CD4-positive, alpha-beta T cell treated with Interferon gamma for 1 hour (primary cell): Measurements from ENCODE around the gene SCARB1.

Experiments used
- DNase-seq: peaks from one replicate; pipeline ENCODE4 v3.0.0-alpha.2; 2020

The SCARB1 gene

GRCh38 chr12:124770728-124771127 is 92.9 kb downstream of the SCARB1 start:
- DNase-seq, result no peak

GRCh38 chr12:124769881-124770512 is 93.7 kb downstream of the SCARB1 start:
- DNase-seq, result no peak

- no peak for DNase-seq
Measured at GRCh38 chr12:124769163-124769530, 94.5 kb downstream of the SCARB1 start.

- no peak for DNase-seq
Measured at GRCh38 chr12:124768452-124769162, 95.1 kb downstream of the SCARB1 start.

GRCh38 chr12:124767066-124767821 is 96.4 kb downstream of the SCARB1 start:
- DNase-seq, result peak; percentile 72

- no peak for DNase-seq
Measured at GRCh38 chr12:124766727-124767065, 97.0 kb downstream of the SCARB1 start.

- DNase-seq, result no peak
Measured at GRCh38 chr12:124765581-124766489, 97.8 kb downstream of the SCARB1 start.

GRCh38 chr12:124764870-124765580 is 98.6 kb downstream of the SCARB1 start:
- DNase-seq, result no peak

- peak; percentile 27 for DNase-seq
Measured at GRCh38 chr12:124764451-124764850, 99.2 kb downstream of the SCARB1 start.

GRCh38 chr12:124763594-124763979 is 100.1 kb downstream of the SCARB1 start:
- no peak for DNase-seq

GRCh38 chr12:124762791-124763593 is 100.7 kb downstream of the SCARB1 start:
- no peak for DNase-seq

- DNase-seq, result no peak
Measured at GRCh38 chr12:124762384-124762783, 101.3 kb downstream of the SCARB1 start.

GRCh38 chr12:124761871-124762270 is 101.8 kb downstream of the SCARB1 start:
- no peak for DNase-seq

- DNase-seq, result no peak
Measured at GRCh38 chr12:124761056-124761455, 102.6 kb downstream of the SCARB1 start.

GRCh38 chr12:124760560-124760959 is 103.1 kb downstream of the SCARB1 start:
- DNase-seq, result no peak

- no peak for DNase-seq
Measured at GRCh38 chr12:124759841-124760503, 103.7 kb downstream of the SCARB1 start.

GRCh38 chr12:124758266-124759220 is 105.1 kb downstream of the SCARB1 start:
- no peak for DNase-seq

GRCh38 chr12:124757329-124757728 is 106.3 kb downstream of the SCARB1 start:
- no peak for DNase-seq

- DNase-seq, result no peak
Measured at GRCh38 chr12:124756760-124757159, 106.9 kb downstream of the SCARB1 start.

- DNase-seq, result no peak
Measured at GRCh38 chr12:124756166-124756565, 107.5 kb downstream of the SCARB1 start.
